ENCODE data around the gene ABTB2. TPM values are rescaled to one million over a fixed set of nuclear protein-coding genes. Genes with fewer than 3 reads are reported as not detected.

ABTB2 gene
- total RNA-seq, 2 experiments from 2014 or later = 0.06 to 0.09 TPM

GRCh38 chr11:34341096-34341495 lies 16.7 kb downstream of the ABTB2 start:
- Histone ChIP-seq H2AFZ (ENCODE audit: low read length) (no peak overlapping the region), H3K9me2 (ENCODE audit: insufficient read depth, low read length) (no peaks in the 10 kb centered on the region), H3K9me3 (ENCODE audit: low read length) (no peaks in the 10 kb centered on the region), H3K79me2 (ENCODE audit: insufficient read depth, low read depth, low read length) (no peaks in the 10 kb centered on the region), H3K4me2 (ENCODE audit: low read length) (no peak overlapping the region), H4K20me1 (ENCODE audit: insufficient read depth, low read length) (no peaks in the 10 kb centered on the region), H3K4me1 (ENCODE audit: insufficient read depth, low read length, poor library complexity, severe bottlenecking) (no peaks in the 10 kb centered on the region), H3K27ac (ENCODE audit: low read depth, low read length, poor library complexity, severe bottlenecking) (no peak overlapping the region), H3K36me3 (ENCODE audit: insufficient read depth, low read length) (no peaks in the 10 kb centered on the region), H3K4me3 (ENCODE audit: low read depth, low read length, poor library complexity, severe bottlenecking) (no peak overlapping the region)
- intact Hi-C loops (cut with micrococcal nuclease; ENCODE audit: unreplicated experiment) = no loop called here
- ChIA-PET POLR2A (interaction anchor here (0.5 to 1.4 kb wide), 3 partner anchors 8 to 199 kb away, joined by 3 to 4 read pairs (median 4); no protein-coding TSS in a partner anchor), CTCF (ENCODE audit: unreplicated experiment) (interaction anchor here (1.5 kb wide), 1 partner anchor 10 kb away, joined by 4 read pairs; no protein-coding TSS in a partner anchor)
- TF ChIP-seq EZH2phosphoT487 (IDR thresholded peaks at IDR 0.05; ENCODE audit: borderline replicate concordance, low read depth, low read length) = no peak
- no peak for TF ChIP-seq CTCF (conservative IDR thresholded peaks at IDR 0.05; ENCODE audit: low read length)
- BruUV-seq (replicated peaks) = no TSS peak
- DNase-seq (ENCODE audit: low spot score) = no peak

- Histone ChIP-seq H3K4me3 (ENCODE audit: low read depth, low read length, poor library complexity, severe bottlenecking) (no peak overlapping the region), H4K20me1 (ENCODE audit: insufficient read depth, low read length) (no peaks in the 10 kb centered on the region), H3K4me2 (ENCODE audit: low read length) (no peak overlapping the region), H3K4me1 (ENCODE audit: insufficient read depth, low read length, poor library complexity, severe bottlenecking) (no peaks in the 10 kb centered on the region), H3K27ac (ENCODE audit: low read depth, low read length, poor library complexity, severe bottlenecking) (no peak overlapping the region), H3K36me3 (ENCODE audit: insufficient read depth, low read length) (no peaks in the 10 kb centered on the region), H3K9me3 (ENCODE audit: low read length) (no peaks in the 10 kb centered on the region), H3K9me2 (ENCODE audit: insufficient read depth, low read length) (no peaks in the 10 kb centered on the region), H2AFZ (ENCODE audit: low read length) (no peak overlapping the region), H3K79me2 (ENCODE audit: insufficient read depth, low read depth, low read length) (no peaks in the 10 kb centered on the region)
- intact Hi-C loops (cut with micrococcal nuclease; ENCODE audit: unreplicated experiment) = no loop called here
- TF ChIP-seq CTCF (conservative IDR thresholded peaks at IDR 0.05; ENCODE audit: low read length) = no peak
- TF ChIP-seq EZH2phosphoT487 (IDR thresholded peaks at IDR 0.05; ENCODE audit: borderline replicate concordance, low read depth, low read length) = no peak
- no peak for DNase-seq (ENCODE audit: low spot score)
- CTCF ChIA-PET (ENCODE audit: unreplicated experiment) = no interaction called here
- POLR2A ChIA-PET = interaction anchor here (0.5 to 1.4 kb wide), 3 partner anchors 8 to 199 kb away, joined by 3 to 4 read pairs (median 4); no protein-coding TSS in a partner anchor
- no TSS peak for BruUV-seq (replicated peaks)
Measured at GRCh38 chr11:34340653-34341052, 17.2 kb downstream of the ABTB2 start.

GRCh38 chr11:34339149-34340064 lies 18.4 kb downstream of the ABTB2 start:
- H3K4me2 ChIP-seq (ENCODE audit: low read length) = no peak overlapping the region

More at GRCh38 chr11:34339149-34340064, 18.4 kb downstream of the ABTB2 start:
- DNase-seq (ENCODE audit: low spot score) = no peak
- intact Hi-C loops (cut with micrococcal nuclease; ENCODE audit: unreplicated experiment) = no loop called here
- TF ChIP-seq CTCF (conservative IDR thresholded peaks at IDR 0.05; ENCODE audit: low read length) (no peak), EZH2phosphoT487 (IDR thresholded peaks at IDR 0.05; ENCODE audit: borderline replicate concordance, low read depth, low read length) (no peak)
- Histone ChIP-seq H3K9me2 (ENCODE audit: insufficient read depth, low read length) (no peaks in the 10 kb centered on the region), H3K4me3 (ENCODE audit: low read depth, low read length, poor library complexity, severe bottlenecking) (no peak overlapping the region), H4K20me1 (ENCODE audit: insufficient read depth, low read length) (no peaks in the 10 kb centered on the region), H2AFZ (ENCODE audit: low read length) (no peak overlapping the region), H3K27ac (ENCODE audit: low read depth, low read length, poor library complexity, severe bottlenecking) (no peak overlapping the region), H3K79me2 (ENCODE audit: insufficient read depth, low read depth, low read length) (no peaks in the 10 kb centered on the region), H3K4me1 (ENCODE audit: insufficient read depth, low read length, poor library complexity, severe bottlenecking) (no peaks in the 10 kb centered on the region), H3K36me3 (ENCODE audit: insufficient read depth, low read length) (no peaks in the 10 kb centered on the region), H3K9me3 (ENCODE audit: low read length) (no peaks in the 10 kb centered on the region)
- BruUV-seq (replicated peaks) = no TSS peak
- ChIA-PET CTCF (ENCODE audit: unreplicated experiment) (no interaction called here), POLR2A (interaction anchor here (1.4 kb wide), 1 partner anchor 198 kb away, joined by 3 read pairs; no protein-coding TSS in a partner anchor)
